ENCODE results near the gene MSANTD3. TPM values are rescaled to one million over a fixed set of nuclear protein-coding genes. Genes with fewer than 3 reads are reported as not detected.

MSANTD3 gene
- total RNA-seq, 2 experiments from 2014 or later, result 8.8 to 9.6 TPM

- no peaks in the 10 kb centered on the region for H3K9me3 Mint-ChIP-seq
- H3K4me3 Mint-ChIP-seq, result no peak overlapping the region
- no peak overlapping the region for H3K27ac ChIP-seq (ENCODE audit: low read depth in 1 of 2, low read length in 2 of 2)
- no peak for DNase-seq
- no peak overlapping the region for H3K4me3 ChIP-seq (ENCODE audit: low read length)
- POLR2A ChIA-PET, result no interaction called here
- intact Hi-C loops (cut with DNase I, micrococcal nuclease), result no loop called here
- no peak for ATAC-seq (ENCODE audit: poor library complexity)
- H3K9me3 ChIP-seq (ENCODE audit: control insufficient read depth in 1 of 2, insufficient read depth in 1 of 2, low read length in 2 of 2), result no peaks in the 10 kb centered on the region
- H3K27ac Mint-ChIP-seq, result no peak overlapping the region
- H3K27me3 ChIP-seq (ENCODE audit: control insufficient read depth in 1 of 2, insufficient read depth in 2 of 2, low read length in 2 of 2), result no peaks in the 10 kb centered on the region
- H3K36me3 ChIP-seq (ENCODE audit: insufficient read depth, low read length), result no peaks in the 10 kb centered on the region
- CTCF ChIA-PET, result no interaction called here
- H3K27me3 Mint-ChIP-seq, result no peaks in the 10 kb centered on the region
- peaks cover 3% of the 10 kb centered on the region for H3K36me3 Mint-ChIP-seq (ENCODE audit: low read depth)
- H3K4me1 Mint-ChIP-seq (ENCODE audit: low read depth), result peaks cover 5% of the 10 kb centered on the region
- H3K4me1 ChIP-seq (ENCODE audit: insufficient read depth, low read length), result no peaks in the 10 kb centered on the region
- no peak for TF ChIP-seq CTCF (IDR thresholded peaks at IDR 0.05)
Observed at GRCh38 chr9:100459963-100460362, 33.0 kb downstream of the MSANTD3 start.

GRCh38 chr9:100465274-100465673 is 38.3 kb downstream of the MSANTD3 start:
- Mint-ChIP-seq H3K27me3 (no peaks in the 10 kb centered on the region), H3K4me1 (ENCODE audit: low read depth) (peaks cover 1% of the 10 kb centered on the region), H3K36me3 (ENCODE audit: low read depth) (no peaks in the 10 kb centered on the region), H3K4me3 (no peak overlapping the region), H3K9me3 (no peaks in the 10 kb centered on the region), H3K27ac (no peak overlapping the region)
- intact Hi-C loops (cut with DNase I, micrococcal nuclease), result no loop called here
- no peak overlapping the region for H3K4me3 ChIP-seq (ENCODE audit: low read length)
- H3K9me3 ChIP-seq (ENCODE audit: control insufficient read depth in 1 of 2, insufficient read depth in 1 of 2, low read length in 2 of 2), result no peaks in the 10 kb centered on the region
- H3K36me3 ChIP-seq (ENCODE audit: insufficient read depth, low read length), result no peaks in the 10 kb centered on the region
- H3K27ac ChIP-seq (ENCODE audit: low read depth in 1 of 2, low read length in 2 of 2), result no peak overlapping the region
- ChIA-PET POLR2A (no interaction called here), CTCF (interaction anchor here (0.9 kb wide), 1 partner anchor 41 kb away, joined by 3 read pairs; no protein-coding TSS in a partner anchor)
- no peak for ATAC-seq (ENCODE audit: poor library complexity)
- DNase-seq, result no peak
- peaks cover 0 to under 1% of the 10 kb centered on the region in 2 experiments for H3K27me3 ChIP-seq (ENCODE audit: control insufficient read depth in 1 of 2, insufficient read depth in 2 of 2, low read length in 2 of 2)
- no peaks in the 10 kb centered on the region for H3K4me1 ChIP-seq (ENCODE audit: insufficient read depth, low read length)
- no peak for TF ChIP-seq CTCF (IDR thresholded peaks at IDR 0.05)

- no peaks in the 10 kb centered on the region for H3K36me3 ChIP-seq (ENCODE audit: insufficient read depth, low read length)
- intact Hi-C loops (cut with DNase I, micrococcal nuclease), result no loop called here
- DNase-seq (no peak), ATAC-seq (ENCODE audit: poor library complexity) (no peak)
- Mint-ChIP-seq H3K27me3 (peaks cover 4% of the 10 kb centered on the region), H3K36me3 (ENCODE audit: low read depth) (no peaks in the 10 kb centered on the region), H3K27ac (no peak overlapping the region), H3K4me1 (ENCODE audit: low read depth) (no peaks in the 10 kb centered on the region), H3K4me3 (no peak overlapping the region), H3K9me3 (no peaks in the 10 kb centered on the region)
- no peaks in the 10 kb centered on the region for H3K9me3 ChIP-seq (ENCODE audit: control insufficient read depth in 1 of 2, insufficient read depth in 1 of 2, low read length in 2 of 2)
- no peak overlapping the region for H3K27ac ChIP-seq (ENCODE audit: low read depth in 1 of 2, low read length in 2 of 2)
- POLR2A ChIA-PET, result no interaction called here
- peaks cover 0 to 5% of the 10 kb centered on the region in 2 experiments for H3K27me3 ChIP-seq (ENCODE audit: control insufficient read depth in 1 of 2, insufficient read depth in 2 of 2, low read length in 2 of 2)
- TF ChIP-seq CTCF (IDR thresholded peaks at IDR 0.05), result no peak
- CTCF ChIA-PET, result interaction anchor here (0.9 kb wide), 1 partner anchor 40 kb away, joined by 3 read pairs; no protein-coding TSS in a partner anchor
- no peak overlapping the region for H3K4me3 ChIP-seq (ENCODE audit: low read length)
- no peaks in the 10 kb centered on the region for H3K4me1 ChIP-seq (ENCODE audit: insufficient read depth, low read length)
Observed at GRCh38 chr9:100465761-100466160, 38.8 kb downstream of the MSANTD3 start.

Data from CD4-positive, alpha-beta T cell (primary cell).